A549 (cell line): ENCODE measurements around the gene FUT7.

ENCODE experiments used
- CBX8 ChIP-seq: fragments of 200-600 bp; sonication (generic); IDR thresholded peaks from 2 replicates; pipeline ENCODE4 v1.6.1; 2016
- JUNB ChIP-seq: fragments of >200 bp; sonication (Bioruptor Twin); formaldehyde crosslinking; IDR thresholded peaks from 2 replicates; pipeline ENCODE4 v1.6.1; 2016
- NPAS2 ChIP-seq: fragments of 250-450 bp; sonication (Bioruptor Pico); IDR thresholded peaks from 2 replicates; pipeline ENCODE4 v1.8.0; 2022; ENCODE audit warnings: mild to moderate bottlenecking, moderate library complexity, borderline replicate concordance
- POLR2A ChIP-seq: IDR thresholded peaks from 2 replicates; pipeline ENCODE4 v1.6.1; 2012; ENCODE audit warnings: mild to moderate bottlenecking, low read length
- TFCP2L1 ChIP-seq: fragments of 250-450 bp; sonication (Bioruptor Pico); IDR thresholded peaks from 2 replicates; pipeline ENCODE4 v1.5.0; 2021; ENCODE audit warnings: mild to moderate bottlenecking
- TF ChIP-seq, protein P1 (sequence below): fragments of 450-650 bp; IDR thresholded peaks from 2 replicates; pipeline ENCODE4 v1.6.1; 2014; ENCODE audit warnings: antibody characterized with exemption
- TF ChIP-seq, protein P2 (sequence below): fragments of >200 bp; sonication (Bioruptor Twin); formaldehyde crosslinking; IDR thresholded peaks from 3 replicates; pipeline ENCODE4 v1.5.1; 2016
- TF ChIP-seq, protein P3 (sequence below): fragments of 200-600 bp; sonication (generic); IDR thresholded peaks from 2 replicates; pipeline ENCODE4 v1.6.1; 2016; ENCODE audit warnings: antibody characterized with exemption, mild to moderate bottlenecking, moderate library complexity
- TF ChIP-seq, protein P4 (sequence below): IDR thresholded peaks from 2 replicates; pipeline ENCODE4 v1.6.1; 2012
- TF ChIP-seq, protein P5 (sequence below): fragments of 250-450 bp; sonication (Bioruptor Pico); IDR thresholded peaks from 2 replicates; pipeline ENCODE4 v1.5.0; 2021; ENCODE audit warnings: mild to moderate bottlenecking, moderate library complexity, borderline replicate concordance

GRCh38 chr9:136994888-136995230 lies 37.0 kb downstream of the FUT7 start:
- TF ChIP-seq, protein P1, sequence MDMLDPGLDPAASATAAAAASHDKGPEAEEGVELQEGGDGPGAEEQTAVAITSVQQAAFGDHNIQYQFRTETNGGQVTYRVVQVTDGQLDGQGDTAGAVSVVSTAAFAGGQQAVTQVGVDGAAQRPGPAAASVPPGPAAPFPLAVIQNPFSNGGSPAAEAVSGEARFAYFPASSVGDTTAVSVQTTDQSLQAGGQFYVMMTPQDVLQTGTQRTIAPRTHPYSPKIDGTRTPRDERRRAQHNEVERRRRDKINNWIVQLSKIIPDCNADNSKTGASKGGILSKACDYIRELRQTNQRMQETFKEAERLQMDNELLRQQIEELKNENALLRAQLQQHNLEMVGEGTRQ, result no peak
- TF ChIP-seq JUNB, result no peak
- no peak for TF ChIP-seq POLR2A
- TF ChIP-seq, protein P2, sequence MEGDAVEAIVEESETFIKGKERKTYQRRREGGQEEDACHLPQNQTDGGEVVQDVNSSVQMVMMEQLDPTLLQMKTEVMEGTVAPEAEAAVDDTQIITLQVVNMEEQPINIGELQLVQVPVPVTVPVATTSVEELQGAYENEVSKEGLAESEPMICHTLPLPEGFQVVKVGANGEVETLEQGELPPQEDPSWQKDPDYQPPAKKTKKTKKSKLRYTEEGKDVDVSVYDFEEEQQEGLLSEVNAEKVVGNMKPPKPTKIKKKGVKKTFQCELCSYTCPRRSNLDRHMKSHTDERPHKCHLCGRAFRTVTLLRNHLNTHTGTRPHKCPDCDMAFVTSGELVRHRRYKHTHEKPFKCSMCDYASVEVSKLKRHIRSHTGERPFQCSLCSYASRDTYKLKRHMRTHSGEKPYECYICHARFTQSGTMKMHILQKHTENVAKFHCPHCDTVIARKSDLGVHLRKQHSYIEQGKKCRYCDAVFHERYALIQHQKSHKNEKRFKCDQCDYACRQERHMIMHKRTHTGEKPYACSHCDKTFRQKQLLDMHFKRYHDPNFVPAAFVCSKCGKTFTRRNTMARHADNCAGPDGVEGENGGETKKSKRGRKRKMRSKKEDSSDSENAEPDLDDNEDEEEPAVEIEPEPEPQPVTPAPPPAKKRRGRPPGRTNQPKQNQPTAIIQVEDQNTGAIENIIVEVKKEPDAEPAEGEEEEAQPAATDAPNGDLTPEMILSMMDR, result no peak
- TF ChIP-seq NPAS2 (CRISPR knock-in tag), result no peak
- TF ChIP-seq, protein P3, sequence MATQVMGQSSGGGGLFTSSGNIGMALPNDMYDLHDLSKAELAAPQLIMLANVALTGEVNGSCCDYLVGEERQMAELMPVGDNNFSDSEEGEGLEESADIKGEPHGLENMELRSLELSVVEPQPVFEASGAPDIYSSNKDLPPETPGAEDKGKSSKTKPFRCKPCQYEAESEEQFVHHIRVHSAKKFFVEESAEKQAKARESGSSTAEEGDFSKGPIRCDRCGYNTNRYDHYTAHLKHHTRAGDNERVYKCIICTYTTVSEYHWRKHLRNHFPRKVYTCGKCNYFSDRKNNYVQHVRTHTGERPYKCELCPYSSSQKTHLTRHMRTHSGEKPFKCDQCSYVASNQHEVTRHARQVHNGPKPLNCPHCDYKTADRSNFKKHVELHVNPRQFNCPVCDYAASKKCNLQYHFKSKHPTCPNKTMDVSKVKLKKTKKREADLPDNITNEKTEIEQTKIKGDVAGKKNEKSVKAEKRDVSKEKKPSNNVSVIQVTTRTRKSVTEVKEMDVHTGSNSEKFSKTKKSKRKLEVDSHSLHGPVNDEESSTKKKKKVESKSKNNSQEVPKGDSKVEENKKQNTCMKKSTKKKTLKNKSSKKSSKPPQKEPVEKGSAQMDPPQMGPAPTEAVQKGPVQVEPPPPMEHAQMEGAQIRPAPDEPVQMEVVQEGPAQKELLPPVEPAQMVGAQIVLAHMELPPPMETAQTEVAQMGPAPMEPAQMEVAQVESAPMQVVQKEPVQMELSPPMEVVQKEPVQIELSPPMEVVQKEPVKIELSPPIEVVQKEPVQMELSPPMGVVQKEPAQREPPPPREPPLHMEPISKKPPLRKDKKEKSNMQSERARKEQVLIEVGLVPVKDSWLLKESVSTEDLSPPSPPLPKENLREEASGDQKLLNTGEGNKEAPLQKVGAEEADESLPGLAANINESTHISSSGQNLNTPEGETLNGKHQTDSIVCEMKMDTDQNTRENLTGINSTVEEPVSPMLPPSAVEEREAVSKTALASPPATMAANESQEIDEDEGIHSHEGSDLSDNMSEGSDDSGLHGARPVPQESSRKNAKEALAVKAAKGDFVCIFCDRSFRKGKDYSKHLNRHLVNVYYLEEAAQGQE, result no peak
- no peak for TF ChIP-seq TFCP2L1 (CRISPR knock-in tag)
- TF ChIP-seq, protein P4, sequence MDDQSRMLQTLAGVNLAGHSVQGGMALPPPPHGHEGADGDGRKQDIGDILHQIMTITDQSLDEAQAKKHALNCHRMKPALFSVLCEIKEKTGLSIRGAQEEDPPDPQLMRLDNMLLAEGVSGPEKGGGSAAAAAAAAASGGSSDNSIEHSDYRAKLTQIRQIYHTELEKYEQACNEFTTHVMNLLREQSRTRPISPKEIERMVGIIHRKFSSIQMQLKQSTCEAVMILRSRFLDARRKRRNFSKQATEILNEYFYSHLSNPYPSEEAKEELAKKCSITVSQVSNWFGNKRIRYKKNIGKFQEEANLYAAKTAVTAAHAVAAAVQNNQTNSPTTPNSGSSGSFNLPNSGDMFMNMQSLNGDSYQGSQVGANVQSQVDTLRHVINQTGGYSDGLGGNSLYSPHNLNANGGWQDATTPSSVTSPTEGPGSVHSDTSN, result no peak
- no peak for TF ChIP-seq CBX8
- TF ChIP-seq, protein P5, sequence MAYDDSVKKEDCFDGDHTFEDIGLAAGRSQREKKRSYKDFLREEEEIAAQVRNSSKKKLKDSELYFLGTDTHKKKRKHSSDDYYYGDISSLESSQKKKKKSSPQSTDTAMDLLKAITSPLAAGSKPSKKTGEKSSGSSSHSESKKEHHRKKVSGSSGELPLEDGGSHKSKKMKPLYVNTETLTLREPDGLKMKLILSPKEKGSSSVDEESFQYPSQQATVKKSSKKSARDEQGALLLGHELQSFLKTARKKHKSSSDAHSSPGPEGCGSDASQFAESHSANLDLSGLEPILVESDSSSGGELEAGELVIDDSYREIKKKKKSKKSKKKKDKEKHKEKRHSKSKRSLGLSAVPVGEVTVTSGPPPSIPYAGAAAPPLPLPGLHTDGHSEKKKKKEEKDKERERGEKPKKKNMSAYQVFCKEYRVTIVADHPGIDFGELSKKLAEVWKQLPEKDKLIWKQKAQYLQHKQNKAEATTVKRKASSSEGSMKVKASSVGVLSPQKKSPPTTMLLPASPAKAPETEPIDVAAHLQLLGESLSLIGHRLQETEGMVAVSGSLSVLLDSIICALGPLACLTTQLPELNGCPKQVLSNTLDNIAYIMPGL (CRISPR knock-in tag), result no peak
